WI38 (cell line): Measurements from ENCODE around the gene TOP2A.

Source experiments
- H3K4me3 ChIP-seq: 2 replicates; pipeline ENCODE4 v1.5.1; 2011; ENCODE audit warnings: low read depth, mild to moderate bottlenecking, control low read depth, low read length
- TF ChIP-seq, protein P1 (sequence below): IDR thresholded peaks from 2 replicates; pipeline ENCODE4 v1.5.1; 2012; ENCODE audit warnings: low read depth, mild to moderate bottlenecking, control low read depth, low read length

TOP2A gene

DNA sequence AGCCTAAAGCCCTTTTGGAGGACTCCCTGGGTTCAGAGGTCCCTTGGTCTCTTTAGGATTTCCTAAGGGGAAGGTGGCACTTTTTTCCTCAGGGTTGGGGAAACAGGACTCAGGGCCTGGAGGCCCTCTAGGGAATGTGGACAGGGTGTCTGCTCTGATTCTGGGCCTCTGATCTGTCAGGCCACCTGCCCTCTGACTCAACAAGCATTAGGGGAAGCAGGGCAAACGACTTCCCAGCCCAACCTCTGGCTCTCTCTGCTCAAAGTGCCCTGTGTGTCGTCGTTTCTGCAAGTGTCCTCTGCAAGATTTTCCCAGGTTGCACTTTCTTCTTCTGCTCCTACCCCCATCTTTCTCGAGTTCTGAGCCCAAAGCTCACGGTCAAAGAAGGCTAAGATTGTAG is 18.9 kb upstream of the TOP2A start:
- TF ChIP-seq, protein P1, sequence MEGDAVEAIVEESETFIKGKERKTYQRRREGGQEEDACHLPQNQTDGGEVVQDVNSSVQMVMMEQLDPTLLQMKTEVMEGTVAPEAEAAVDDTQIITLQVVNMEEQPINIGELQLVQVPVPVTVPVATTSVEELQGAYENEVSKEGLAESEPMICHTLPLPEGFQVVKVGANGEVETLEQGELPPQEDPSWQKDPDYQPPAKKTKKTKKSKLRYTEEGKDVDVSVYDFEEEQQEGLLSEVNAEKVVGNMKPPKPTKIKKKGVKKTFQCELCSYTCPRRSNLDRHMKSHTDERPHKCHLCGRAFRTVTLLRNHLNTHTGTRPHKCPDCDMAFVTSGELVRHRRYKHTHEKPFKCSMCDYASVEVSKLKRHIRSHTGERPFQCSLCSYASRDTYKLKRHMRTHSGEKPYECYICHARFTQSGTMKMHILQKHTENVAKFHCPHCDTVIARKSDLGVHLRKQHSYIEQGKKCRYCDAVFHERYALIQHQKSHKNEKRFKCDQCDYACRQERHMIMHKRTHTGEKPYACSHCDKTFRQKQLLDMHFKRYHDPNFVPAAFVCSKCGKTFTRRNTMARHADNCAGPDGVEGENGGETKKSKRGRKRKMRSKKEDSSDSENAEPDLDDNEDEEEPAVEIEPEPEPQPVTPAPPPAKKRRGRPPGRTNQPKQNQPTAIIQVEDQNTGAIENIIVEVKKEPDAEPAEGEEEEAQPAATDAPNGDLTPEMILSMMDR, result no peak
- no peak overlapping the region for H3K4me3 ChIP-seq

DNA sequence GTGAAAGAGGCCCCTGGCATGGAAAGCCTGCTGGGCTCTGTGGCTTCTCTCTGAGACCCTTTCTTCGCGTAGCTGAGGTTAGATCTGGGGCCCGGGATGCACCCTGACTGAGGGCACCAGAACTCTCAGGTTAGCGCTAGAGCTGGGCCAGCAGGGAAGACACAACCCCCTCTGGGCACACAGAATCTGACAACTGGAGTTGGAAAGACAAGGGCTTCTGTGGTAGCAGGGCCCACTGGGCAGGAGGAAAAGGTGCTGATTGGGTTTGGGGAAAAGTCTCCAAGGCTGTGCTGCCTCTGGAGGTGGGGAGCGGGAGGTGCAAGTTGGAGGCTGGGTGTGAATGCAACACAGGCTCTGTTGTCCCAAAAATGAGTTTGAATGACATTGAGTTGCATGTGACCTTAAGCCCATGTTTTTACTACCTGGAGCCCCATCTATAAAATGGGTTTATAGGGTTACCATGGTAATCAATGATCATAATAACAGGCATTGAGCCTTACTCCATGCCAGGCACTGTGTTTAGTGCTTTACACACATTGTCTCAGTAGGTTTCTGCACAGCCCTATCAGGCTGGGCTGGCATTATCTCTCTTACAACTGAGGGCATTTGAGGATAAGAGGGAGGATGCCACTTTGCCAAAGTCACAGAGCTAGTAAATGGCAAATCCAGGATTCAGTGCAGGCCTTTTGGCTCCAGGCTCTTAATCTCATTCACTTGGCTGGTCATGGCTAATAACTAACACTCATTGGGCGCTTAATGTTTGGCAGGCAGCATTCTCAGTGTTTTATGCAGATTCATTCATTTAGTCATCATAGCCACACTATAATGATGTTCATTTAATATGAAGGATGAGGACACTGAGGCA is 16.1 kb upstream of the TOP2A start:
- TF ChIP-seq, protein P1, result peak; percentile 57
- H3K4me3 ChIP-seq, result no peak overlapping the region

DNA sequence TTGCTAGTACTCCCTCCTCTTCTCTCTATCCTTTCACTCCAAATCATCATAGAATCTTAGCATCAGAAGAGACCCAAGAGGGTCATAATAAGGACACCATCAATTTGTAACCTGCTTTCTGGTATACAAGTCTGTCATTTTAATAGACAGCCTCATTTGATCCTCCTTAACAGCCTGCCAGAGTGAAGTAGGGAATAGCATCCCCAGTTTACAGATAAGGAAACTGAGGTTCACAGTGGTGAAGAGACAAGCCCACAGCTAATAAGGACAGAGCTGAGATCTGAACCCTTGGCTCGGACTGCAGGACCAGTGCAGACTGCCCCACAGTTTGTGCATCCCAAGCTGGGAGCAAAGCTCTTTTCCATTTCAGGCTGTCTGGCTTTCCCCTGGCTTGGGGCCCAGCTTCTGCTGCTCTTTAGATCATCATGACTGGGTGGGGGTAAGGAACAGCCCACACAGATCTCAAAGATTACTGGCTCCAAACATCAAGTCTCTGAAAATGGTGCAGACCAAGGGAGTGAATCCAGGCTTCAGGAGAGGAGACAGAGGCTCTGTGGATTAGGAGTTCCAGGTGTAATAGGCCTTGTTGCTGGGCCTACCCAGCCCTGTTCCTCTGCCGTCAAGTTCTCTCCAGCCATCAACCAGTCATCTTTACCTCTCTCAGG is 15.3 kb upstream of the TOP2A start:
- TF ChIP-seq, protein P1, result no peak

DNA sequence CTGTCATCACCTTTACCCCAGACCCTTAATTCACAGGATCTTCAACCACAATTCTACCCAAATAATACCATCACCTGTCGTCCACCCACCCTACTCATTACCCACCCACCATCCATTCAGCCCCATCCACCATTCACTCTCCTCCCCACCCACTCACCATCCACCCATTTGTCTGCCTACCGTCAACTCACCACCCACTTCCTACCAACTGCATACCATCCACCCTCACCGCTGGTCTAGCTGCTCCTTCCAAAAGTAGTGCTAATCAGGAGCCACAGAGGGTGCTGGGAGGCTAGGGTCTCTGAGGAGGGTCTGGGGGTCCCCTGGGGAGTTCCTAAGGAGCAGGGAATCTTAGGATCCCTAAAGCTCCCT is 13.5 kb upstream of the TOP2A start:
- TF ChIP-seq, protein P1, result no peak
- no peak overlapping the region for H3K4me3 ChIP-seq

More for the DNA sequence above, 15.3 kb upstream of the TOP2A start:
- no peak overlapping the region for H3K4me3 ChIP-seq

DNA sequence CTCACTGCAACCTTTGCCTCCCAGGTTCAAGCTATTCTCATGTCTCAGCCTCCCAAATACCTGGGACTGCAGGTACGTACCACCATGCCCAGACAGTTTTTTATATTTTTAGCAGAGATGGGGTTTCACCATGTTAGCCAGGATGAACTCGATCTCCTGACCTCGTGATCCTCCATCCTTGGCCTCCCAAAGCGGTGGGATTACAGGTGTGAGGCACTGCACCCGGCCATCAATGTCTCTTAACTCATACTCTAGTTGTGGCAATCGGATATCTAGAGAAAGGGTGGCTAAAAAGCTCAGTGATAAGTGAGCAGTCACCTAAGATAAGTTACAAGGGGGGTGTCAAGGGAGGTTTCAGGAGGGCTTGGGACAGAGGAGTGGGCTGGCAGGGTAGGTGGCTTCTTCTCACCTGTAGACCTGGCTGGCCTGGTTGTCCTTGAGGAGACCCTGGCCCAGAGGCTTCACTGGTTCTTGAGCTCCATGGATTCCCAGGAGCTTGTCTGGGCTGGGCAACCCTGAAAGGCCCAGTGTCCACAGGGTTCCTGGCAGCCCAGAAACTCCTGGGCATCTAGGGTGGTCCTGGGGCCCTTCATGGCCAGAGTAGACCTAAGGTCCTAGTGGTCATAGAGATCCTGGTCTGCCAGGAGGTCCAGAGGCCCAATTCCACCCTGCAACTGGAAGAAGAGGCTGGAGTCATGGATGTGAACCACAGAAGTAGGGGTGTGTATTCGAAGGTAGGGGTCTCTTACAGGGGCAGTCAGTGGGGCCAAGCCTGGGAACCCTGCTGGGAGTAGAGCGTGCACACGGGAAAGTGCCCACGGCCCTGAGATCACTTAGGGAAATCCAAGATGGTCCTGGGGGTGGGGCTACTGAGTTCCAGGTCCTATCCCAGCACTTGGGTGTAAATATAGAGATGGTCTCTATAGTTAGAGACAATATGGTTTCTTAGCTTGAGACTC is 12.9 kb upstream of the TOP2A start:
- H3K4me3 ChIP-seq, result no peak overlapping the region
- TF ChIP-seq, protein P1, result no peak

DNA sequence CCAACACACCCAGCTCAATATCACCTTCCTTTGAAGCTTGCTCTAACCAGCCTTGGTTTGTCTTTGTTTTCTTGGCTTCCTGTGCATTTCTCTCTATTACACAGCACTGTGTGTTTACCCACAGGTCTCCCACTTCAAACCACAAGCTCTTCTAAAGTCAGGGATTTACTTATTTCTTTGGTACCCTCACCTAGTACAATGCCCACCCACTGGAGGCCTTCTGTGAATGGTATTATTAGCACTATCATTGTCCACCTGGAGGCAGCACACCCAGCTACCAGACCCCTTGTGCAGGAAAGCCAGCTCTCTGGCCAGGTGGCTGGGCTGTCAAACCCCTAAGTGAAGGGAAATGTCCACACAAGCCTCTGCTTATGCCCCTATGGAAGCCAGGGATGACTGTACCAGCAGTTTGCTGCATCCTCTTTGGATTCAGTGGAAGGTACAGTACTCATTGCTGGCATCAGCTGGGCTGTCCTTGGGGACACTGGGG is 9.4 kb upstream of the TOP2A start:
- TF ChIP-seq, protein P1, result no peak

More for the DNA sequence above, 9.4 kb upstream of the TOP2A start:
- H3K4me3 ChIP-seq, result no peak overlapping the region
